ENCODE data around the gene LOX.

DNA sequence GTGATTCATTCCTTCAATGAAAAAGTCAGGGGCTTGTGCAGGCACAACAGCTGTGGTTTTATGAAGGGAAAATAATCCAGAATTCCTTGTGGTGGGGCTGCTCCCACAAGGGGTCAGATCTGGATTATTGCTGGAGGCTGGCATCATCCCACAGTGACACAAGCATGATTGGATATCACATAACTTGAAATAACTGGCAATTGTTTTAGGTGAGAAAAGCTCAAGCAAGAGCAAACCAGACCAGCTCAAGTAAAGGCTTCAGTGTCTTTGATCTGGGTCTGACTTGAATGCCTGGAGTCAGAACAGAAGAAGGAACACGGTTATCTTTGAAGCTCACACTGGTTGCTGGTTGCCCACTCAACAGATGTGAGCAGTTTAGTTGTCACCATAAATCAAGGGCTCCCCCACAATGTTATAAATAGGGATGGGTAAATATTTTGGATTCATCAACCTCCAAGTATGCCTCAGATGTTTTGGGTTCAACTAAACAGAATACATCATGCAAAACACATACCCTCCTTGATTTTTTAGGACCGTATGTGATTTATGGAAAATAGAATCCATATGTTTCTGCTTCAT lies 48.2 kb upstream of the LOX start:
- TF ChIP-seq, protein P1, sequence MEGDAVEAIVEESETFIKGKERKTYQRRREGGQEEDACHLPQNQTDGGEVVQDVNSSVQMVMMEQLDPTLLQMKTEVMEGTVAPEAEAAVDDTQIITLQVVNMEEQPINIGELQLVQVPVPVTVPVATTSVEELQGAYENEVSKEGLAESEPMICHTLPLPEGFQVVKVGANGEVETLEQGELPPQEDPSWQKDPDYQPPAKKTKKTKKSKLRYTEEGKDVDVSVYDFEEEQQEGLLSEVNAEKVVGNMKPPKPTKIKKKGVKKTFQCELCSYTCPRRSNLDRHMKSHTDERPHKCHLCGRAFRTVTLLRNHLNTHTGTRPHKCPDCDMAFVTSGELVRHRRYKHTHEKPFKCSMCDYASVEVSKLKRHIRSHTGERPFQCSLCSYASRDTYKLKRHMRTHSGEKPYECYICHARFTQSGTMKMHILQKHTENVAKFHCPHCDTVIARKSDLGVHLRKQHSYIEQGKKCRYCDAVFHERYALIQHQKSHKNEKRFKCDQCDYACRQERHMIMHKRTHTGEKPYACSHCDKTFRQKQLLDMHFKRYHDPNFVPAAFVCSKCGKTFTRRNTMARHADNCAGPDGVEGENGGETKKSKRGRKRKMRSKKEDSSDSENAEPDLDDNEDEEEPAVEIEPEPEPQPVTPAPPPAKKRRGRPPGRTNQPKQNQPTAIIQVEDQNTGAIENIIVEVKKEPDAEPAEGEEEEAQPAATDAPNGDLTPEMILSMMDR (IDR thresholded peaks at IDR 0.05; ENCODE audit: low read length): no peak
- TF ChIP-seq EZH2 (IDR thresholded peaks at IDR 0.05; ENCODE audit: borderline replicate concordance, low read length): no peak

Measured in OCI-LY1 (cell line).